HG02759 (cell line): Measurements from ENCODE around the gene AMY1B.
"Not testable (repeated sequence)": the region's sequence is repeated elsewhere in the genome, so short reads cannot be mapped to it uniquely, and the experiment has no call there.

ENCODE experiments used
- ATAC-seq: cut with Tn5 transposase; IDR thresholded peaks from one replicate; pipeline ENCODE4 v1.9.1; 2021; ENCODE audit warnings: mild to moderate bottlenecking, moderate library complexity; ENCODE audit not compliant: unreplicated experiment

AMY1B gene

GRCh38 chr1:103696110-103696509 lies at the start of gene AMY1B:
TSS of gene AMY1B (minus strand) at chr1:103696210. CDS start at chr1:103695639, 571 bp downstream.
- ATAC-seq, result not testable (repeated sequence)

- ATAC-seq, result not testable (repeated sequence)
Observed at GRCh38 chr1:103745040-103745439, 49.0 kb upstream of the AMY1B start.

- ATAC-seq, result not testable (repeated sequence)
Observed at GRCh38 chr1:103744449-103744848, 48.4 kb upstream of the AMY1B start.

GRCh38 chr1:103738031-103738430 lies 42.0 kb upstream of the AMY1B start:
- ATAC-seq, result not testable (repeated sequence)

GRCh38 chr1:103735334-103735733 lies 39.3 kb upstream of the AMY1B start:
- not testable (repeated sequence) for ATAC-seq

- ATAC-seq, result not testable (repeated sequence)
Observed at GRCh38 chr1:103721473-103721872, 25.5 kb upstream of the AMY1B start.

GRCh38 chr1:103717404-103717803 lies 21.4 kb upstream of the AMY1B start:
- ATAC-seq, result not testable (repeated sequence)

GRCh38 chr1:103710381-103710780 lies 14.4 kb upstream of the AMY1B start:
- ATAC-seq, result not testable (repeated sequence)

GRCh38 chr1:103707670-103708069 lies 11.7 kb upstream of the AMY1B start:
- ATAC-seq, result not testable (repeated sequence)

- ATAC-seq, result not testable (repeated sequence)
Observed at GRCh38 chr1:103701256-103701655, 5.2 kb upstream of the AMY1B start.

GRCh38 chr1:103700669-103701068 lies 4.7 kb upstream of the AMY1B start:
- ATAC-seq, result not testable (repeated sequence)

GRCh38 chr1:103697430-103697829 lies 1.4 kb upstream of the AMY1B start:
- not testable (repeated sequence) for ATAC-seq

- ATAC-seq, result not testable (repeated sequence)
Observed at GRCh38 chr1:103676335-103676734, 19.7 kb downstream of the AMY1B start.

- ATAC-seq, result not testable (repeated sequence)
Observed at GRCh38 chr1:103655460-103655859, 40.5 kb downstream of the AMY1B start, which contains the start of gene AMY1A. TSS of gene AMY1A (plus strand) at chr1:103655760. CDS start at chr1:103656331, 571 bp downstream.

- not testable (repeated sequence) for ATAC-seq
Observed at GRCh38 chr1:103654133-103654532, 41.9 kb downstream of the AMY1B start.

- not testable (repeated sequence) for ATAC-seq
Observed at GRCh38 chr1:103650889-103651288, 45.1 kb downstream of the AMY1B start.

GRCh38 chr1:103650305-103650704 lies 45.7 kb downstream of the AMY1B start:
- not testable (repeated sequence) for ATAC-seq

GRCh38 chr1:103643908-103644307 lies 52.1 kb downstream of the AMY1B start:
- not testable (repeated sequence) for ATAC-seq

- ATAC-seq, result not testable (repeated sequence)
Observed at GRCh38 chr1:103641194-103641593, 54.8 kb downstream of the AMY1B start.
